Stimulated activated CD4-positive, alpha-beta T cell treated with anti-CD3 and anti-CD28 coated beads, Interleukin-1b, Interleukin-23, amount 100 ng/mL, for 24 hours (primary cell): Measurements from ENCODE around the gene PACS2.
A peak's percentile ranks its signal among the peaks of the same experiment; 100 is the strongest.

ENCODE experiments used
- DNase-seq, 4 experiments: peaks; one replicate each; pipeline ENCODE4 v3.0.0-alpha.2; 2020; ENCODE audit warnings: low read depth in 4 of 4, low spot score in 1 of 4

The PACS2 gene

DNA sequence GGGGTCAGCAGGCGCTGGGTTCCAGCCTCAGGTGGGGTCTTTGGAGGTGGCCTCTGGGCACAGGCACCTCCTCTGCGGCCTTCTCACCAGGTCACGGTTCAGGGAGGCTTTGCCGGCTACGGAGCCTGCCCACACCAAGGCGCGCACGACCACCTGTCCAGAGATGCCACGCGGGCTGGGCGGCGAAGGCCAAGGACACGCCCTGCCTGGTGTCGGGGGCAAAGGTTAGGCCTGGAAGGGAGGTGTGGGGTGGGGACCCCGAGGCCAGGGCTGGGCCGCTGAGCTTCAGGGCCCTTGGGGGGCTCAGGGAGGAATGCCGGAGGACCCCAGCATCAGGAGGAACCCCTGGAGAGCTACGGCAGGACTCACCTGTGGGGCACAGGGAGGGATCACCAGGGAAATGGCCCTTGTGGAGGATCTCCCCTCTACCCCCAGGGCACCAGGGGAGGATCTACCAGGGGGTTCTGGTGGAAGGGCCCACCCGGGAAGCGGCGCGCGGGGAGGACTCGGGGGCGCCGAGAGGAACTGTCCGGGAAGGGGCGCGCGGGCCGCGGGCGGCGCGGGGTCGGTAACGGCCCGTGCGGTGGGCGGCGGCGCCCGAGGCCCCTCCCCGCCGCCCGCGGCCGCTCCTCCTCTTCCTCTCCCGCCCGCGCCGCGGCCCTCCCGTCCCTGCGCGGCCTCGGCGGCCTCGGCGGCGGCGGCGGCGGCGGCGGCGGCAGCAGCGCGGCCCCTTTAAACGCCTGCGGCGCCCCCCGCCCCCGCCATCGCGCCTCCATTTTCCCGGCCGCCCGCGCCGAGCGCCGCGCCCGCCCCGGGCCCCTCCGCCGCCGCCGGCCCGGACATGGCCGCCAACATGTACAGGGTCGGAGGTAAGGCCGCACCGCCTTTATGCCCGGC is 104.9 kb downstream of the PACS2 start, which contains the start of gene MTA1:
MTA1 (plus strand) TSS at position 633 of the 897 bp plus-strand sequence; CDS start at position 842, 209 bp downstream.
- peak in 2 of 4 experiments; percentile 39 to 41 for DNase-seq

- DNase-seq = no peak
Measured at GRCh38 chr14:105420101-105420973, 105.8 kb downstream of the PACS2 start.

- DNase-seq = no peak
Measured at GRCh38 chr14:105420974-105421674, 106.6 kb downstream of the PACS2 start.

DNA sequence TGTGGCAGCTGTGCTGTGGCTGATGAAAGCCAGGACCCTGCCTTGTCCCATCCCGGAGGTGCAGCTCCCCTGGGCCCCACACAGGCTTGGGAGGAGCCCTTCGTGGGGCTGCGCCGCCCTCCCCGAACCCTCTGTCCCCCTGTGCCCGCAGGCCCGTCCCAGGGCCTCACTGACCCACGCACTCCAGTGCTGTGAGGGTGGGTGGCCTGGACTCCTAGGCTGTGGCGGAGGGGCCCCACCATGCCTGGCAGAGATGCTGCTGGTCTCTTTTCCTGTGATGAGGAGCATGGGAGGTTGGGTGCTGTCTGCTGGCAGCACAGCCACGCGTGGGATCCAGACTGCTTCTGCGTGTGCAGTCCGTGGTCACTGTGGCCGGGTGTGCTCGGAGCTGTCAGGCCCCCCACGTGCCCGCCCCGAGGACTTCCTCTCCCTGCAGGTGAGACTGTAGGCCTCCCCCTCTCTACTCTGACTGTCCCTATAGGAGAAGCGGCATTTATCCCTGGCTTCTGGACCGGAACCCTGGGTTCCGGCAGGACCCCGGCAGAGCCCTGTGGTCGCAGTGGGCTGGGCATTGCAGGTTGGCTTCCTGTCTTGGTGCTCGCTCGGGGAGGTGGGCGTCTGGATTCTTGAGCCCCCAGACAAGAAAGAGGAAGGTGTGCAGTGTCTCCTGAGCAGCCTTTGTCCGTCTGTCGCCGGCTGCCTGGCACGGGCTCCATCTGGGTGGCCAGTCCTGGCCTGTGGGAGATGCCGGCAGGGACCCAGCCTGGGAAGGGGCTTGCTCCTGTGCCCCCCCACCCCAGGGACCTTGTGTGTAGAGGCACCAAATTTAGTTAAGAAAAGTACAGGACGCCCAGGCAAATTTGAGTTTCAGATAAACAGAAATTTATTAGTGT is 107.4 kb downstream of the PACS2 start:
- DNase-seq = no peak

DNA sequence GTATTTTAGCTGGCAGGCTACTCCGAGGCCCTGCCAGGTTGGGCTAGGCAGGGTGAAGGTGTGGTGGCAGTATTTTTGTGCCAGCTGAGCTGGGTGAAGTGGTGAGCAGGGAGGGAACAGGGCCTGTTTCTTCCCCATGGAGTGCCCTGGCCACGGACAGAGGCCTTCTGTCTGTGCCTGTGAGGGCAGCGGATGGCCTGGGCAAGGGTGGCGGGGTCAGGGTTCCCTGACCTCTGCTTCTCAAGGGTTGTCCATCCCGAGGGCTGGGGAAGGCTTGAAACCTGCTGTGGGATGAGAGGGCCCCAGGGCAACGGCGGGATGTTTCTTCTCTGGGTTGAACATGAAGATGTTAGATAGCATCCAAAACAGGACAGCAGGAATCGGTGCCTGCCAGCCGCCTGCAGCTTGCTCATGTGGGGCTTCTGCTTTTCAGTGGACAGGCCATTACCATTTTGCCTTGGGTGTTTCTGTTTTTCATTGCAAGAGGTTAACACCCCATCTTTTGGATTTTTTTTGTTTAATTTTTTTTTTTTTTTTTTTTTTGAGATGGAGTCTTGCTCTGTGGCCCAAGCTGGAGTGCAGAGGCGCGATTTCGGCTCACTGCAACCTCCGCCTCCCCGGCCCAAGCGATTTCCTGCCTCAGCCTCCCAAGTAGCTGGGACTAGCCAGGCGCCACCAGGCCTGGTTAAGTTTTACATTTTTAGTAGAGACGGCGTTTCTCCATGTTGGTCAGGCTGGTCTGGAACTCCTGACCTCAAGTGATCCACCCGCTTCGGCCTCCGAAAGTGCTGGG is 108.3 kb downstream of the PACS2 start:
- DNase-seq = no peak

GRCh38 chr14:105423488-105424195 is 109.1 kb downstream of the PACS2 start:
- no peak for DNase-seq

- no peak for DNase-seq
Measured at GRCh38 chr14:105424861-105425260, 110.3 kb downstream of the PACS2 start.

GRCh38 chr14:105425823-105426247 is 111.3 kb downstream of the PACS2 start:
- no peak for DNase-seq

DNA sequence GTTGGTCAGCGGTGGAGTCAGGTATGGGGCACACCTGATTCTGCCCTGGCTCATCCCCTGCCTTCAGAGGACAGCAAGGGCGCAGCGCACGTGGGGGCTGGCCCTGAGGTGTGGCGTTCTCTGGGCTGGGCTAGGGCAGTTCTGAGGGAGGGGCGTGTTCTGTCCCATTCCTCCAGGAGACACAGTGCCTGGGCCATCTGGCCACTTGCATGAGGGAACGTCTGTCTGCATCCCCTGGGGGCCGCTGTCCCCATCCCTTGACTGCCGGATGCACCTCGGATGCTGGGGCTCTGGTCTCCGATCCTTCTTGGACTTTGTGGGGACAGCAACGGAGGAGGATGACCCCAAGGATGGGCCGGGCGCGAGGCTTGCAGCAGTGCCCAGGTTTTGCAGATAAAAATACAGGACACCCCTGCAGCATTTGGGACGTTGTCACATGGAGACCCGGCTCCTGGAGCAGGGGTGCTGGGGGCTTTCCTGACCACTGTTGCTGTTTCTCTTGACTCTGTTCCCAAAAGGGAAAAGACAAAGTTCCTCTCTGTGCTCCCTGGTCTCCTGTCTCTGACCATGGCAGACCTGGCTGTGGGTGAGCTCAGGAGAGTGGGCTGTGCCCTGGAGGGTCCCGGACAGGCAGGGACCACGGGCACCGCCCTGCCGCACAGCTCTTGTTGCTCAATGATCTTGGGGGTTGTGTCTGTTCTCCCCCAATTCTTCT is 112.0 kb downstream of the PACS2 start:
- no peak for DNase-seq

DNA sequence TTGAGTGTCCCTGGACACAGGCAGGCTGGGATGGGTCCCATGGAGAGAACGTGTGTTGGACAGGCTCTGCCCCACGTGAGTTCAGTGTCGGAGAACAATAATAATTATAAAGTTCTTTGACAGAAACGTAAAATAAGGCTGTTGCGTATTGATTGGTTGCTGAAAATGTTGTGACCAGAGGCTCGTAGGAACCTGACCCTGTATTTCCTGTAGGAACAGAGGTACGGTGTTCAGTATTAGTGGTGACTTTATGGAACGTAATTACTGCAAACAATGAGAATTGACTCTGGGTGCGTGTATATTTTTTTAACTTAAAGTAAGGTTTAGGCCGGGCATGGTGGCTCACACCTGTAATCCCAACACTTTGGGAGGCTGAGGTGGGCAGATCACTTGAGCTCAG is 112.9 kb downstream of the PACS2 start:
- DNase-seq = no peak

DNA sequence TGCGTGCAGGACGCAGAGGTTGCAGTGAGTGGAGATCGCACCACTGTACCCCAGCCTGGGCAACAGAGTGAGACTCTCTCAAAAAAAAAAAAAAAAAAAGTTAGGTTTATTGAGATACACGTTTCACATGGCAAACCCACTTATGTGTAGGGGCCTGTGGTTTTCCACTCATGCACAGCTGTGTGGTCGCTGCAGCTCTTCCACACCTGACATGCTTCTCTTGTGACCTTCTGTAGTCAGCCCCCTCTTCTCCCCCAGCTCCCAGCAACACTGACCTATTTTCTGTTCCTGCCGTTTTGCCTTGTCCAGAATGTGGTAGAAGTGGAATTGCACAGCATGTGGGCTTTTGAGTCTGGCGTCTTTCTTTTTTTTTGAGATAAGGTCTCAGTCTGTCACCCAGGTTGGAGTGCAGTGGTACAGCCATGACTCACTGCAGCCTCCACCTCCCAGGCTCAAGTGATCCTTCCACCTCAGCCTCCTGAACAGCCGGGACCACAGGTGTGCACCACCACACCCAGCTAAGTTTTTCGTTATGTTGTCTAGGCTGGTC is 113.5 kb downstream of the PACS2 start:
- DNase-seq = no peak

- DNase-seq = no peak
Measured at GRCh38 chr14:105430042-105430441, 115.5 kb downstream of the PACS2 start.

DNA sequence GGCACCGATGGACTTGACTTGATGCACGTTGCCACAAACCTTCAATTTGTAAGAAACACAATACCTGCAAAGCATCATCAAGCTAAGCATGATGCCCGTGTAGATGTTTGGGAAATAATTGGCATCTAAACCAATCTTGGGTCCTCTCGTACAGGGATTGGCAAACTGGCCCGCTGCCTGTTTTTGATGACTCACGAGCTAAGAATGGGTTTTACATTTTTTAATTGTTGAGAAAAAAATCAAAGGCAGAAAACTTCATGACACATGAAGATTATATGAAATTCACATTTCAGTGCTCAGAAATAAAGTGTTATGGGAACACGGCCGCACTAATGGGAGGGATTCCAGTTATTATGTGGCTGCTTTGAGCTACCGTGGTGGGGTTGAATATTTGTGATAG is 116.0 kb downstream of the PACS2 start:
- no peak for DNase-seq

DNA sequence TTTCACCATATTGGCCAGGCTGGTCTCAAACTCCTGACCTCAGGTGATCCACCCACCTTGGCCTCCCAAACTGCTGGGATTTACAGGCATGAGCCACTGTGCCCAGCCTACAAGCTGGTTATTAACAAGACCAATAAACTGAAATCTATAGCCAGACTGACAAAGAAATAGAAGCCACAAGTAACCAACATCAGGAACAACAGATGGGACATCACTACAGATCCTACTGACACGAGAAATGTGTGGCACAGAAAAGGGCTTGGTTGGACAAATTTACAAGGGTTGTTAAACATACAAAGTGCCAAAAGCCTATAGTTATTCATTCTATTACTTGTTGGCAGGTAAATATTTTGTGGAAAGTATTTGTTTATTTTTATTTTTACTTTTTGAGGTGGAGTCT is 116.7 kb downstream of the PACS2 start:
- DNase-seq = no peak

DNA sequence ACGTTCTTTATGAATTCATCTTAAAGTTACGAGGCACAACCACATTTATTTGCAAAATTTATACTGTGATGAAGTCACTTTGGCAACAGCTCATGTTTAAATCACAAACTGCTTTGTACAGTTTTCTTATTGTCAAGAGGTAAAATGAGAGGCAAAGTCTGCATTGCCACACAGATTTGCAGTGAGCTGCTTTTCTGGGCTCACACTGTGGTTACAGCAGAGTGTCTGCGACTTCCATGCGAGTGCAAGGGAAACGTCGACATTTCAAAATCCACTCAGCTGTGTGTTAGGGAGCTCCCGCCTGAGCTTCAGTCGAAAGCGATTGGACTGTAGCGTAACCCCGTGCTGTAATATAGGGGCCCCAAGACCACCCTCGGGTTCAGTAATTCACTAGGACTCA is 118.1 kb downstream of the PACS2 start:
- DNase-seq = no peak

GRCh38 chr14:105433161-105433605 is 118.6 kb downstream of the PACS2 start:
- DNase-seq = no peak

DNA sequence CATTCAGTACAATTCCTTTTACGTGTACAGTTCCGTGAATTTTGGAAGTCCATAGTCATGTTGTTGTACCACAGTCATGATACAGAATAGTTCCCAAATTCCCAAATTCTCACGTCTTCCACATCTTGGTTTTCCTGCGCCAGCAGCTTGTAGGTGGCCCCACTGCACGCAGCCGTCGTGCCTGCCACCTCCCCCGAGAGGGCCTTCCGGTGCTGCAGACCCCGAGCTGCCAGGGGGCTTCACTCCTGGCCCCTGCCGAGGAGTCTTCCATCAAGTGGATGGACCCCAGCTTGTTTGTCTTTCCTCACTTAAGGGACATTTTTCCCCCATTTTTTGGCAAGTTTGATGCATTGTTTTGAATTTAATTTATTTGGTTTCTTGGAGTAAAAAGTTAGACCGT is 121.9 kb downstream of the PACS2 start:
- no peak for DNase-seq
